A673 (cell line): ENCODE measurements around the gene ZIM2.

Source experiments
- EZH2 ChIP-seq: fragments of 200-600 bp; sonication (generic); IDR thresholded peaks from 2 replicates; pipeline ENCODE4 v1.6.1; 2017; ENCODE audit warnings: borderline replicate concordance, low read depth, mild to moderate bottlenecking, mixed read lengths, antibody characterized with exemption, low read length; ENCODE audit not compliant: poor library complexity, severe bottlenecking
- TF ChIP-seq, protein P1 (sequence below): fragments of 300-800, 200-600 bp; sonication (generic); conservative IDR thresholded peaks from 2 replicates; pipeline ENCODE4 v1.5.1; 2017; ENCODE audit warnings: low read depth, mild to moderate bottlenecking, antibody characterized with exemption, low read length, moderate library complexity, mixed read lengths

DNA sequence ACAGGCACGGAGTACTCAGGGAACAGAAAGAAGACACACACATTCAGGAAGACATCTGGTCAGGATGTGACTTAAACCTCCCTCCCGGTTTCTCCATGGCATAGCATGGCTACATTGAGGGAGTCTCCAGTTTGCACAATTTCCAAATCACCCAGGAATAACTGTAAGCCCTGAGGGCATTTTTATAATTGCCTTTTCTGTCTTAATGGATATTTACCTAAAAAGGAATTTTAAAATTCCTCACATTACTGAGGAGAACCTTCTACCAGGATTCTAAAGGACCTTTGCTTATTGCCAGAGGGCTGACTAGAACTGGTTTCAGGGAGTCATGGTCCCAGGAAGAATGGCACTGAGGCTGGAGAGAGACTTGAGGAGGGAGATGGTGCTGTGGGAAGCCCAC, 21.4 kb downstream of the ZIM2 start:
- TF ChIP-seq, protein P1, sequence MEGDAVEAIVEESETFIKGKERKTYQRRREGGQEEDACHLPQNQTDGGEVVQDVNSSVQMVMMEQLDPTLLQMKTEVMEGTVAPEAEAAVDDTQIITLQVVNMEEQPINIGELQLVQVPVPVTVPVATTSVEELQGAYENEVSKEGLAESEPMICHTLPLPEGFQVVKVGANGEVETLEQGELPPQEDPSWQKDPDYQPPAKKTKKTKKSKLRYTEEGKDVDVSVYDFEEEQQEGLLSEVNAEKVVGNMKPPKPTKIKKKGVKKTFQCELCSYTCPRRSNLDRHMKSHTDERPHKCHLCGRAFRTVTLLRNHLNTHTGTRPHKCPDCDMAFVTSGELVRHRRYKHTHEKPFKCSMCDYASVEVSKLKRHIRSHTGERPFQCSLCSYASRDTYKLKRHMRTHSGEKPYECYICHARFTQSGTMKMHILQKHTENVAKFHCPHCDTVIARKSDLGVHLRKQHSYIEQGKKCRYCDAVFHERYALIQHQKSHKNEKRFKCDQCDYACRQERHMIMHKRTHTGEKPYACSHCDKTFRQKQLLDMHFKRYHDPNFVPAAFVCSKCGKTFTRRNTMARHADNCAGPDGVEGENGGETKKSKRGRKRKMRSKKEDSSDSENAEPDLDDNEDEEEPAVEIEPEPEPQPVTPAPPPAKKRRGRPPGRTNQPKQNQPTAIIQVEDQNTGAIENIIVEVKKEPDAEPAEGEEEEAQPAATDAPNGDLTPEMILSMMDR: no peak
- TF ChIP-seq EZH2: no peak
